A549 (cell line): ENCODE measurements around the gene ECPAS. TPM values are rescaled to one million over a fixed set of nuclear protein-coding genes. Genes with fewer than 3 reads are reported as not detected.
A peak's percentile ranks its signal among the peaks of the same experiment; 100 is the strongest.

Experiments used
- ATAC-seq, 2 experiments: fragments of 200-7000 bp in 1 of 2; fragments of >200 bp in 1 of 2; cut with Nextera tagmentation in 1 of 2; cut with Tn5 transposase in 1 of 2; 3 replicates each; pipeline versions ENCODE4 v1.8.0 to v1.9.1; 2018 to 2020; ENCODE audit warnings: mild to moderate bottlenecking in 1 of 2, moderate library complexity in 1 of 2
- CTCF ChIA-PET: fragments of 300-600 bp; sonication (Branson Sonifier 250); formaldehyde crosslinking; extraction: SDS; loops from one replicate; lab custom pipeline; 2021; ENCODE audit warnings: antibody characterized with exemption, inconsistent platforms; lab: Yijun Ruan, JAX
- POLR2A ChIA-PET: fragments of 350-600 bp; formaldehyde crosslinking; extraction: SDS; loops from one replicate; lab custom pipeline; 2021; ENCODE audit warnings: antibody characterized with exemption, inconsistent platforms; lab: Yijun Ruan, JAX
- DNase-seq, 2 experiments: peaks; one replicate each; pipeline versions ENCODE4 v3.0.0 to v3.0.0-alpha.2; 2011 to 2016; ENCODE audit warnings: low read depth in 1 of 2, low spot score in 1 of 2
- FAIRE-seq: peaks from 2 replicates; lab custom pipeline; 2011; peaks lifted over from hg19 to GRCh38; lab: Jason Lieb, UNC
- H3K27ac ChIP-seq, 2 experiments: fragments of >200 bp; sonication (Bioruptor Twin); formaldehyde crosslinking; 3 replicates each; pipeline ENCODE4 v1.5.1; 2016 to 2017
- H3K4me1 ChIP-seq: fragments of >200 bp; sonication (Bioruptor Twin); formaldehyde crosslinking; 3 replicates; pipeline ENCODE4 v1.6.1; 2016
- H3K4me2 ChIP-seq: fragments of >200 bp; sonication (Bioruptor Twin); formaldehyde crosslinking; 3 replicates; pipeline ENCODE4 v1.6.1; 2016
- H3K4me3 ChIP-seq: fragments of >200 bp; sonication (Bioruptor Twin); formaldehyde crosslinking; 3 replicates; pipeline ENCODE4 v1.5.1; 2016
- H3K9me3 ChIP-seq: fragments of >200 bp; sonication (Bioruptor Twin); formaldehyde crosslinking; 3 replicates; pipeline ENCODE4 v1.6.1; 2016
- CEBPB ChIP-seq, 2 experiments: fragments of >200 bp in 1 of 2; sonication (Bioruptor Twin) in 1 of 2; formaldehyde crosslinking in 1 of 2; IDR thresholded peaks; 2 replicates each; pipeline ENCODE4 v1.6.1; 2012 to 2016
- EHF ChIP-seq: fragments of 250-450 bp; sonication (Bioruptor Pico); IDR thresholded peaks from 2 replicates; pipeline ENCODE4 v1.5.0; 2020; ENCODE audit warnings: mild to moderate bottlenecking
- HEYL ChIP-seq: fragments of 250-450 bp; sonication (Bioruptor Pico); IDR thresholded peaks from 2 replicates; pipeline ENCODE4 v1.8.0; 2021; ENCODE audit warnings: mild to moderate bottlenecking, moderate library complexity
- JUN ChIP-seq, 2 experiments: fragments of >200 bp; sonication (Bioruptor Twin); formaldehyde crosslinking; IDR thresholded peaks; 2 replicates in 1 of 2; 3 replicates in 1 of 2; pipeline ENCODE4 v1.6.1; 2016 to 2017
- MAZ ChIP-seq: fragments of 150-350 bp; IDR thresholded peaks from 2 replicates; pipeline ENCODE4 v1.6.1; 2014; ENCODE audit warnings: antibody characterized with exemption, low read depth, low read length, borderline replicate concordance
- PHF8 ChIP-seq: fragments of 200-600 bp; sonication (generic); IDR thresholded peaks from 2 replicates; pipeline ENCODE4 v1.6.1; 2016; ENCODE audit warnings: low read depth, mild to moderate bottlenecking, antibody characterized with exemption, moderate library complexity, borderline replicate concordance
- POLR2AphosphoS2 ChIP-seq: conservative IDR thresholded peaks from 2 replicates; pipeline ENCODE4 v1.6.1; 2012; ENCODE audit warnings: low read length, improper control_type of control experiment, inconsistent platforms
- SMC3 ChIP-seq: fragments of >200 bp; sonication (Bioruptor Twin); formaldehyde crosslinking; IDR thresholded peaks from 3 replicates; pipeline ENCODE4 v1.6.1; 2018; ENCODE audit warnings: inconsistent platforms
- TFCP2L1 ChIP-seq: fragments of 250-450 bp; sonication (Bioruptor Pico); IDR thresholded peaks from 2 replicates; pipeline ENCODE4 v1.5.0; 2021; ENCODE audit warnings: mild to moderate bottlenecking
- WGBS: methylation state at CpG from one replicate; pipeline ENCODE4 v1.1.6; 2017; ENCODE audit errors: missing lambda C conversion rate; 5-methylcytosine and 5-hydroxymethylcytosine counted together
- polyA plus RNA-seq, 4 experiments: library from polyadenylated mRNA; depleted of rRNA in 3 of 4; stranded (reverse); fragments of >200 nt; fragmentation: RNase III in 1 of 4; extraction: RNeasy Plus Mini Kit Qiagen cat#74134 plus additional on column Dnase treatment in 1 of 4; gene quantifications; 2 replicates in 3 of 4; 3 replicates in 1 of 4; pipeline ENCODE4 v1.2.3, GENCODE V29; 2011 to 2017
- TF ChIP-seq, protein P1 (sequence below): fragments of >200 bp; sonication (Bioruptor Twin); formaldehyde crosslinking; IDR thresholded peaks from 3 replicates; pipeline ENCODE4 v1.5.1; 2016
- TF ChIP-seq, protein P2 (sequence below): fragments of 250-450 bp; sonication (Bioruptor Pico); IDR thresholded peaks from 2 replicates; pipeline ENCODE4 v1.5.0; 2021; ENCODE audit warnings: mild to moderate bottlenecking, moderate library complexity, borderline replicate concordance
- TF ChIP-seq, protein P3 (sequence below): fragments of 200-600 bp; sonication (generic); IDR thresholded peaks from 2 replicates; pipeline ENCODE4 v1.6.1; 2016; ENCODE audit warnings: antibody characterized with exemption, mild to moderate bottlenecking, moderate library complexity

ECPAS gene
- polyA plus RNA-seq, 2 of the 4 experiments (the other 2 are of a cell fraction) = 40.1 to 73.6 TPM

DNA sequence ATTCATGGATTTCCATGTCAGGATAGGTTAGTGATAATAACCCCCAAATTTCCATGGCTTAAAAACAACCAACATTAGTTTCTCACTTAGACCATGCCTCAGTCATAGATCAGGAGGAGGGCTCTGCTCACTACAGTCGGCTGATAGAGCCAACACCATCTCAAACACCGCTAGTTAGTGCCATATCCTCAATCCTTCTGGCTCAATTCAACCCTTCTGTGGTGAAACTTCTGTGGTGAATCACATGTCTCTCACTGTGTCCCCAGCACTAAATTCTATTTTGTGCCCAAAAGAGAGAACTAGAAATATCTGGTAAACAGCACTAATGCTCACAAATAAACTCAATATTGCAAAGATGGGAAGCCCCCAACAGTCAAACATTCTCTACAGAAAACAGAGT is 21.1 kb downstream of the ECPAS start (continued):
- TF ChIP-seq, protein P1, sequence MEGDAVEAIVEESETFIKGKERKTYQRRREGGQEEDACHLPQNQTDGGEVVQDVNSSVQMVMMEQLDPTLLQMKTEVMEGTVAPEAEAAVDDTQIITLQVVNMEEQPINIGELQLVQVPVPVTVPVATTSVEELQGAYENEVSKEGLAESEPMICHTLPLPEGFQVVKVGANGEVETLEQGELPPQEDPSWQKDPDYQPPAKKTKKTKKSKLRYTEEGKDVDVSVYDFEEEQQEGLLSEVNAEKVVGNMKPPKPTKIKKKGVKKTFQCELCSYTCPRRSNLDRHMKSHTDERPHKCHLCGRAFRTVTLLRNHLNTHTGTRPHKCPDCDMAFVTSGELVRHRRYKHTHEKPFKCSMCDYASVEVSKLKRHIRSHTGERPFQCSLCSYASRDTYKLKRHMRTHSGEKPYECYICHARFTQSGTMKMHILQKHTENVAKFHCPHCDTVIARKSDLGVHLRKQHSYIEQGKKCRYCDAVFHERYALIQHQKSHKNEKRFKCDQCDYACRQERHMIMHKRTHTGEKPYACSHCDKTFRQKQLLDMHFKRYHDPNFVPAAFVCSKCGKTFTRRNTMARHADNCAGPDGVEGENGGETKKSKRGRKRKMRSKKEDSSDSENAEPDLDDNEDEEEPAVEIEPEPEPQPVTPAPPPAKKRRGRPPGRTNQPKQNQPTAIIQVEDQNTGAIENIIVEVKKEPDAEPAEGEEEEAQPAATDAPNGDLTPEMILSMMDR = no peak
- no peak for TF ChIP-seq HEYL (CRISPR knock-in tag)
- no peak for TF ChIP-seq PHF8
- no peak for TF ChIP-seq JUN (IDR thresholded peaks at IDR 0.05)
- TF ChIP-seq TFCP2L1 = no peak

DNA sequence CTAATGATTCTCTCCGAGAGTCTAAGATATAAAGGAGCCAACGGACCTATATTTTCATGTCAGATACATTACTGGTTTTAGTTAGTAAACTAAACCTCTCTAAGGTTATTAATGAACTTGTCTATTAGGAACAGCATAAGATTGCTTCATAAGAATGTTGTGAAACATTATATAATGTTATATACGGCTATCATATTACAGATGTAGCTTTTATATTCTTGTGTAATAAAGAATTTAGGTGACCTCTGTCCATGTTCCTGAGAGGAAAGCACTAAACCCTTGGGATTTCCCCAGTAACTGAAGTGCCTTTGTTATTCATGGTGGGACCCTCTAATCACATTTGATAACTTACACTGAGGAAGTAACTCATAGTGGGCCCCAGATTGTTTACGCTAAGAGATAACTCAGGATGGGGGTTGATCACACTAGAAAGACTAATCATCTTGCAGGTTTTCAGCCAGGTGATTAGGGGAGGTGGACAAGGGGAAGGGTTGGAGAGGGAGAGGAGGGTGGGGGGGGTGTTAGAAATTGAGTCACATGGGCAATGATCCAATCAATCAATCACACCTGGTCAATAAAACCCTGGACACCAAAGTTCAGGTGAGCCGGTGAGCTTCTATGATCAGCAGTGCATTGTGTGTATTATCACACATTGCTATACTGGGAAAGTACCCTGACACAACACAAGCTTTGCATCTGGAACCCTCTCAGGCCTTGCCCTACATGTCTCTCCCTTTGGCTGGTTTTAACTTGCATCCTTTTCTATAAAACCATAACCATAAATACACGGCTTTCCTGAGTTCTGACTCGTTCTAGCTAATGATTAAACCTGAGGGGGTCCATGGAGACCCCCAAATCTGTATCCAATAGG is 25.8 kb downstream of the ECPAS start:
- 60% methylated on average over 7 of the region's 7 CpGs for WGBS
- ChIA-PET CTCF (interaction anchor here (0.6 to 1.2 kb wide), 2 partner anchors 12 to 140 kb away, joined by 3 read pairs; no protein-coding TSS in a partner anchor), POLR2A (no interaction called here)
- no peak overlapping the region for H3K4me2 ChIP-seq
- FAIRE-seq (no peak), ATAC-seq (no peak), DNase-seq (no peak)
- peaks cover 11% of the 10 kb centered on the region for H3K4me1 ChIP-seq
- no peak overlapping the region for H3K27ac ChIP-seq
- no peak overlapping the region for H3K4me3 ChIP-seq
- peaks cover 6% of the 10 kb centered on the region; the same call in 1 of the 3 replicates for H3K9me3 ChIP-seq
- TF ChIP-seq POLR2AphosphoS2 = no peak

DNA sequence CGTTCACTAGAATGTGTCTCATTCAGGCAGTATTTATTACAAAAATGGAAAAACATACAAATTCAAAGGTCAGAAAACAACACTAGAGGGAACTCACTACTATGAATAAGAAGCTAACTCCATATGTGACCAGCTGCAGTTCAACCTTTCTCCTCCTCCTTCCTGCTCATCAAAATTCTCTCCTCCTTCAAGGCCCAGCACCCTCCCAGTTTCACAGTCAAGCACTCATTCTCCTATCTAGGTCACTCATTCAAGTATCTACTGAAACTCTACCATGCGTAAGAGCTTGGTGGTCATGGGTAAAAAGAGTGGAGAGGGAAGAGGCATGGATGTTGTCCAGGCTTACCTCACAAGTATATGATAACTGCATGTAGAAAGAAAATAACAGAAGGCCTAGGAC is 27.7 kb downstream of the ECPAS start:
- CTCF ChIA-PET = no interaction called here
- no peak for FAIRE-seq
- WGBS = 76% methylated on average over 2 of the region's 2 CpGs

DNA sequence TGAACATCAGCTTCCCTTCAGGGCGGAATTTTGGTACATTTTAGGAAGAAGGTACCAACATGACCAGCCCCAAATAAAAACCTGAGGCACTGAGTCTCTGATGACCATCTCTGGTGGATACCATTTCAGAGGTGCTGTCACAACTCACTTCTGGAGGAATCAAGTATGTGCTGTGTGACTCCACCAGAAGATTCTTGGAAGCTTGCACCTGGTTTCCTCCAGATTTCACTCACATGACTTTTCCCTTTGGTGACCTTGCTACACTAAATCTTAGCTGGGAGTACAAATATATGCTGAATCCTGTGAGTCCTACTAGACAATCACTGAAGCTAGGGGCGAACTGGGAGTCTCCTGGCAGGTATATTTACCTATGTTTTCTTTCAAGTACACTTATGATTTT is 28.5 kb downstream of the ECPAS start:
- no peak overlapping the region for H3K27ac ChIP-seq
- peaks cover 11% of the 10 kb centered on the region for H3K4me1 ChIP-seq
- DNase-seq (no peak), ATAC-seq (no peak), FAIRE-seq (no peak)
- H3K9me3 ChIP-seq = no peaks in the 10 kb centered on the region
- 100% methylated on average over 2 of the region's 2 CpGs for WGBS
- no peak for TF ChIP-seq CEBPB (IDR thresholded peaks at IDR 0.05)
- no peak for TF ChIP-seq JUN (IDR thresholded peaks at IDR 0.05)
- TF ChIP-seq, protein P2, sequence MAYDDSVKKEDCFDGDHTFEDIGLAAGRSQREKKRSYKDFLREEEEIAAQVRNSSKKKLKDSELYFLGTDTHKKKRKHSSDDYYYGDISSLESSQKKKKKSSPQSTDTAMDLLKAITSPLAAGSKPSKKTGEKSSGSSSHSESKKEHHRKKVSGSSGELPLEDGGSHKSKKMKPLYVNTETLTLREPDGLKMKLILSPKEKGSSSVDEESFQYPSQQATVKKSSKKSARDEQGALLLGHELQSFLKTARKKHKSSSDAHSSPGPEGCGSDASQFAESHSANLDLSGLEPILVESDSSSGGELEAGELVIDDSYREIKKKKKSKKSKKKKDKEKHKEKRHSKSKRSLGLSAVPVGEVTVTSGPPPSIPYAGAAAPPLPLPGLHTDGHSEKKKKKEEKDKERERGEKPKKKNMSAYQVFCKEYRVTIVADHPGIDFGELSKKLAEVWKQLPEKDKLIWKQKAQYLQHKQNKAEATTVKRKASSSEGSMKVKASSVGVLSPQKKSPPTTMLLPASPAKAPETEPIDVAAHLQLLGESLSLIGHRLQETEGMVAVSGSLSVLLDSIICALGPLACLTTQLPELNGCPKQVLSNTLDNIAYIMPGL (CRISPR knock-in tag) = no peak
- TF ChIP-seq, protein P3, sequence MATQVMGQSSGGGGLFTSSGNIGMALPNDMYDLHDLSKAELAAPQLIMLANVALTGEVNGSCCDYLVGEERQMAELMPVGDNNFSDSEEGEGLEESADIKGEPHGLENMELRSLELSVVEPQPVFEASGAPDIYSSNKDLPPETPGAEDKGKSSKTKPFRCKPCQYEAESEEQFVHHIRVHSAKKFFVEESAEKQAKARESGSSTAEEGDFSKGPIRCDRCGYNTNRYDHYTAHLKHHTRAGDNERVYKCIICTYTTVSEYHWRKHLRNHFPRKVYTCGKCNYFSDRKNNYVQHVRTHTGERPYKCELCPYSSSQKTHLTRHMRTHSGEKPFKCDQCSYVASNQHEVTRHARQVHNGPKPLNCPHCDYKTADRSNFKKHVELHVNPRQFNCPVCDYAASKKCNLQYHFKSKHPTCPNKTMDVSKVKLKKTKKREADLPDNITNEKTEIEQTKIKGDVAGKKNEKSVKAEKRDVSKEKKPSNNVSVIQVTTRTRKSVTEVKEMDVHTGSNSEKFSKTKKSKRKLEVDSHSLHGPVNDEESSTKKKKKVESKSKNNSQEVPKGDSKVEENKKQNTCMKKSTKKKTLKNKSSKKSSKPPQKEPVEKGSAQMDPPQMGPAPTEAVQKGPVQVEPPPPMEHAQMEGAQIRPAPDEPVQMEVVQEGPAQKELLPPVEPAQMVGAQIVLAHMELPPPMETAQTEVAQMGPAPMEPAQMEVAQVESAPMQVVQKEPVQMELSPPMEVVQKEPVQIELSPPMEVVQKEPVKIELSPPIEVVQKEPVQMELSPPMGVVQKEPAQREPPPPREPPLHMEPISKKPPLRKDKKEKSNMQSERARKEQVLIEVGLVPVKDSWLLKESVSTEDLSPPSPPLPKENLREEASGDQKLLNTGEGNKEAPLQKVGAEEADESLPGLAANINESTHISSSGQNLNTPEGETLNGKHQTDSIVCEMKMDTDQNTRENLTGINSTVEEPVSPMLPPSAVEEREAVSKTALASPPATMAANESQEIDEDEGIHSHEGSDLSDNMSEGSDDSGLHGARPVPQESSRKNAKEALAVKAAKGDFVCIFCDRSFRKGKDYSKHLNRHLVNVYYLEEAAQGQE = no peak
- TF ChIP-seq SMC3 = no peak
- TF ChIP-seq MAZ = no peak
- no peak overlapping the region for H3K4me2 ChIP-seq
- CTCF ChIA-PET = interaction anchor here (1.2 kb wide), 1 partner anchor 9 kb away, joined by 5 read pairs; no protein-coding TSS in a partner anchor
- no peak overlapping the region for H3K4me3 ChIP-seq
- POLR2A ChIA-PET = no interaction called here

More for the DNA sequence above, 27.7 kb downstream of the ECPAS start:
- no peak for DNase-seq
- no peak for TF ChIP-seq EHF (CRISPR knock-in tag)
- TF ChIP-seq, all 56 proteins: peak for 0
- peaks cover 3% of the 10 kb centered on the region; the same call in 1 of the 3 replicates for H3K9me3 ChIP-seq
- H3K4me2 ChIP-seq = no peak overlapping the region
- H3K4me1 ChIP-seq = peaks cover 11% of the 10 kb centered on the region
- H3K27ac ChIP-seq = no peak overlapping the region
- 0 out of 6 replicates have a peak, but pooled peaks of 1 of the 2 experiments have one; percentile 19 for ATAC-seq
- POLR2A ChIA-PET = no interaction called here
- H3K4me3 ChIP-seq = no peak overlapping the region
